CD4-positive, alpha-beta T cell treated with Interferon alpha-2 for 1 hour (primary cell): ENCODE results near the gene XRN1.
"Not testable (repeated sequence)": the region's sequence is repeated elsewhere in the genome, so short reads cannot be mapped to it uniquely, and the experiment has no call there.

Experiments
- DNase-seq, 2 donors: peaks; one replicate each; pipeline ENCODE4 v3.0.0-alpha.2; 2020 to 2022

XRN1 gene

DNA sequence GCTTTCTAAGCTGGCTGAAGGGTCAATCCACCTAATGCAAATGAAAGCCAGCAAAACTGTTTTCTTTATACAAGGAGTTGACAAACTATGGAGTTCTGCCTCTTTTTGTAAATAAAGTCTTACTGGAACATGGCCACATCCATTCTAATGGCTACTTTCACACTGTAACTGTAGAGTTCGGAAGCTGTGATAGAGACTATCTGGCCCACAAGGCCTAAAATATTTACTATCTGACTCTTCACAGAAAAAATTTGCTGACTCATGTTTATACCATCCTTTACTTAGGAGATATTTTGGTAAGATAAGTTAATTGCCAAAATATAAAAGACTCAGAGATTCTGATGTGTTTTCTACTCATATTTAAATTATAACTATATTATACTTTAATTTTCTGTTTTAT is 128.7 kb downstream of the XRN1 start:
- DNase-seq: no peak

DNA sequence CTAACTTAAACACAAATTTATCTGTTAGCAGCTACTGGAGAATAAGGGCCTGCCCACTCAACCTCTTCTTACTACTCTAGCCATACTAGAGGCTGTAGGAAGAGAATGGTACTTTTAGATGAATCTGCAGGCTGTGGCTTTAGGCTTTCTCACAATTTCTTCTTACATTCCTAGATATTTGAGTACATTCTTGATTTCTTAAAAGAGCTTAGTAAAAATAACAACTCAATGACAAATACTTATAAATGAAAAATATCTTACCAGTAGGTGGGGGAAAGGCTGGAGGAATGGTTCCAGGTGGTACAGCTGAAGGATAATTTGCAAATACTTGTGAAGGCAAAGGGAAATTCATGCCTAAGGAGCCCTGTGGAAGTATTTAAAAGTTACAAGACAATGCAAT is 129.5 kb downstream of the XRN1 start:
- DNase-seq: no peak

DNA sequence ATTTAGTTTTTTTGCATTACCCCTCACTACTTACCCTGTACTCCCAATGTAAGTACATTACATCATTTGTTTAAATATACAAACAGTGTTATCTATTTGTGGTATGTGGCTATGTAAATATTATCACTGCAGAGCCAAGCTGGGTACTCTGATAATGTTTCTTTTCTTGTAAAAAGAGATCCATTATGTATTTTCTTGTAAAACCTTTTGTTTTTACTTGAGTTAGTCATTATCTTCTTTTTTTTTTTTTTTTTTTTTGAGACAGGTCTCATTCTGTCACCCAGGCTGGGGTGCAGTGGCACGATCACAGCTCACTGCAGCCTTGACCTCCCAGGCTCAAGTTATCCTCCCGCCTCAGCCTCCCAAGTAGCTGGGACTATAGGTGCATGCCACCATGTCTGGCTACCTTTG is 131.9 kb downstream of the XRN1 start:
- DNase-seq: not testable (repeated sequence)

DNA sequence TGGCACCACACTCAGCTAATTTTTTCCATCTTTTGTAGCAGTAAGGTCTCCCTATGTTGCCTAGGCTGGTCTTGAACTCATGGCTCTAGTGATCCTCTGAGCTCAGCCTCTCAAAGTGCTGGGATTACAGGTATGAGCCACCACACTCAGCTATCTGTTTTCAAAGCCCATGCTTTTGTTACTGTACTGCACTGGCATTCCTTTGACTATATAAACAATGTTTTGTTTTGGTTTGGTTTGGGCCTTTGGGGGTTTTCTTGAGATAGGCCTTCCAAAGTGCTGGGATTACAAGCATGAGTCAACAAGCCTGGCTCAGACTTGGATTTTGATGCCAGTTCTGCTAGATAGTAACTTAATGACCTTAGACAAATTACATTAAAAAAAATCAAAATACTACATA is 132.8 kb downstream of the XRN1 start:
- no peak for DNase-seq

DNA sequence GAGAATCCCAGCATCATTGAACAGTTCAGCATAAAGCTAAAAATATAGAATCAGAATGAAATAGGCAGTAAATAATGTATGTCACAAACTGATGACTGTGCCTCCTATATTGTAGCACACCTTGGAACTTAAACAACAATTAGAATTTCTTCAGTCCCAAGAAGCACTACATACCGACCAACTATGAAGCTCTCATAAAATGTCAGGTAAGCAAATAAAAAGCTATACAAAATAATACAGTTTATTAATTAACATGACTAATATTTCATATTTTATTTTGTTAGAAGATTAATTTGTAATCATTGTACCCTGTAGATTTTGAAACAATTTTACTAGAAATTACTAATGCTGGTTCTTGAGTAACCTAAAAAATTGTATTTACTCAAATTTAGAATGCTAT is 137.4 kb downstream of the XRN1 start:
- DNase-seq: no peak

DNA sequence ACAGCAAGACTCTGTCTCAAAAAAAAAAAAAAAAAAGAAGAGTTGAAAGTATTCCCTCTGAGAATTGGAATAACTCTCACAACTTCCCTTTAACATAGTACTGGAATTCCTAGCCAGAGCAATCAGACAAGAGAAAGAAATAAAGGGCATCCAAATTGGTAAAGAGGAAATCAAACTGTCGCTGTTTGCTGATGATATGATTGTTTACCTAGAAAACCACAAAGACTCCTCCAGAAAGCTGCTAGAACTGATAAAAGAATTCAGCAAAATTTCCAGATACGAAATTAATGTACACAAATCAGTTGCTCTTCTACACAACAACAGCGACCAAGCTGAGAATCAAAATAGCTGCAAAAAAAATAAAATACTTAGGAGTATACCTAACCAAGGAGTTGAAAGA is 145.0 kb downstream of the XRN1 start:
- not testable (repeated sequence) for DNase-seq

DNA sequence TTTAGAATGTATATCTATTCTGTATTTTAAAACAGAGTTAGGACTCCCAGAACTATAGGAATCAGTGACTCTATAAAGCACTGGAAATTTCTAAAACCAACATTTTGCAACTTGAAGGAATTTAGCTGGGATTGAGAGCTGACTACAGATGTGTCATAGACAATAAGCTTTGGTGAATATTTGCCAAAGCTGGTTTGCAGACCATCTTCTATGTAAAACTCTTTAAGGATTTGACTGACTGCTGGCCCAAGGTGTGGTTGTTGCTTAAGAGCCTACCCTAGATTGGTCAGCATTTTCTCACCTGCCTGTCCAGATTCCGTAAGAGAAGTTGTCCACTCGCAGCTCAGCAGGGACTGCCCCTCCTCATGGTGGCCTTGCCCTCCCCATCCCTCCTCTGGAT is 149.2 kb downstream of the XRN1 start:
- no peak for DNase-seq

DNA sequence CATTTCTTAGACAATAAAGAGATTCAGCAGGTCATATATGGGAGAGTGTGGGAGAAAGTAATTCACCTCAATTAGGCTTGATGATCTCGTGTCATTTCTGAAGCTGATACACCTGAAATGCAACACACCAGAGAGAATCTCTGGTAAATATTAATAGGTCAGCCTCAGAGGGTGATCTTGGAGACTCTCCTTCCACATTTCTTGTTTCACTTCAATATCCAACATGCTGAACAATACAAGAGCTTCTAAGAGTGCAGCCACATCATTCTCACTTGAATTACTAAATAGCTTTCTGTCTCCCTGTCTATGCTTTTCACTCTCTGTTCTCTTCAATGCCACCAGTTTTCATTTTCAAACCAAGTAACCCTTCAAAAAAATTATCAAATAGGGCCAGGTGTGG is 151.3 kb downstream of the XRN1 start:
- no peak for DNase-seq

DNA sequence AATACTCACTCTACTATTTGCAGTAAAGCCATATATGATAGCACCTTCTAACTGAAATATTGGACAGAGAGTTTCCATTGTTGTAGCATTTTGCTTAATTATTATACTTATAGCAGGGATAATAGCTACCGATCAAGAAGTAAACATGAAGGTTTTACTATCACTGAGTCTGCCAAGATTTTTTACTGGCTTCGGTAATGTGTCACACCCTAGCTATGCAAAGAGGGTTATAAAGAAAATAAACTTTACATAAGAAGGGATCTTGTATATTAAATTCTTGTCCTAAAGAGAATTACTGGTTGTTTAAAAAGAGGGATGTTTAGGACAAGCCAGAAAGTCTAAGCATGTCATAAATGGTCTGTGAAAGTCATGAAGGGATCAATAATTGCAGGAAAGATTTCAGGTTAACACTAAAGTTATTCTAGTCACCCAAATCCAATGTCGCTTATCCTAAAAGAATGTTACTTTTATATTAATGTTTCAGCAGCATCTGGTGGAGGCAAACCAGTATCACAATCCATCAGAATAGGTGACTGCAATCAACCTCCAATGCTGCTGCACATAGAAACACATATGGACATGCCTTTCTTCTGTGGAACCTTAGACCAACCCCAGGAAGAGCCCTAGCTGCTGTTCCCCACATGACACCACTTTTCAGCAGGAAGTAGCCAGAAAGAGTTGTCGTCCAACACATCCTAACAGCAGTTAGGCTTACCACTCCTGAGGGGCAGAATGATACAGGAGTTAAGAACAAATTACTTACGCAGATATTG is 159.8 kb downstream of the XRN1 start:
- no peak for DNase-seq

DNA sequence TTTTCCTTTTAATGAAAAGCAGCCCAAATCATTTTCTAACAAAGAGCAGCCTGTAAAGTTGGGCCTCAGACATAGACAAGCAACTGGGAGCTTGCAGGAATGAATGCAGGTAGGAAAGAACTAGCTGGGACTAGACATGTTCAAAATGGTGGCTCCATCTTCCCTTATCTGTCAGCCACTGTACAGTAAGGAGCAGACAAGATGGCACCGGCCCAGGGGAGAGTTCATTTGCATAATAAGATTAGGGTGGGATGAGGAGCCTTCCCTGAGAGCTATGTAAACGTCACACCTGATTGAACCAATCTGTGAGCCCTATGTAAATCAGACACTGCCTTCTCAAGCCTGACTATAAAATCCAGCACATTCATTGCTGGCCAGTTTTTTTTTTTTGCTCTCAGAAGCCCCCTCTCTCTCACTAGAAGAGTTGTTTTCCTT is 162.7 kb downstream of the XRN1 start:
- no peak for DNase-seq

DNA sequence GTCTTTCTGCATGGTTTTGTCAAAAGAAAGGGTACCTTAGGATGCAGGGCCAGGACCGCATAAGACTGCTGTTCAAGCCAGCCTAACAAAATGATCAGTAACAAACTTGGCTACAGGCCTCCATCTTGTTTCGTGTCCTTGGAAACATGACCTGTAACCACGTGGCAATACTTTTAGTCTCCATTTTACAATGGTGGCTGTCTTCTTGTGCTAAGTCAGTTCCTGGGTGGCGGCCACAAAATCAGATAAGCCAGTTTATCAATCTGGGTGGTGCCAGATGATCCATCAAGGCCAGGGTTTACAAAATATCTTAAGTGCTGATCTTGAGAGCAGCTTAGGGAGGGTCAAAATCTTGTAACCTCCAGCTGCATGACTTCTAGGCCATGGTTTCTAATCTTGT is 165.3 kb downstream of the XRN1 start:
- no peak for DNase-seq

DNA sequence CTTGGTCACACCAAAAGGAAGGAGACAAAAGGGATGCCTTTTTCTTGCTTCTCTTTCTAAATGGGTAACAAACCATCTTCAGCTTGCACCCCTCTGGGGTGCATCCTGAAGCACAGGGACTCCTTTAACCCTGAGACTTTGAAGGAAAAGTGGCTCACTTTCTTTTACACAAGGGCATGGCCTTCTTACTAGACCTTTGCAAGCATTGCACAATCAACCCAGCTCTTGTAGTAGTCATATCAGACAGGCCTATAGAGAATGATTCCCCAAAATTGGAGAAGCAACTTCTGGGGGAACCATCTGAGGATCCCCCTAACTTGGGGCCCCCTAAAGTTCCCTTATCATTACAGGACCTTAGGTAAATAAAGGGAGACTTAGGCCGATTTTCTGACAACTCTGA is 166.4 kb downstream of the XRN1 start:
- DNase-seq: no peak

DNA sequence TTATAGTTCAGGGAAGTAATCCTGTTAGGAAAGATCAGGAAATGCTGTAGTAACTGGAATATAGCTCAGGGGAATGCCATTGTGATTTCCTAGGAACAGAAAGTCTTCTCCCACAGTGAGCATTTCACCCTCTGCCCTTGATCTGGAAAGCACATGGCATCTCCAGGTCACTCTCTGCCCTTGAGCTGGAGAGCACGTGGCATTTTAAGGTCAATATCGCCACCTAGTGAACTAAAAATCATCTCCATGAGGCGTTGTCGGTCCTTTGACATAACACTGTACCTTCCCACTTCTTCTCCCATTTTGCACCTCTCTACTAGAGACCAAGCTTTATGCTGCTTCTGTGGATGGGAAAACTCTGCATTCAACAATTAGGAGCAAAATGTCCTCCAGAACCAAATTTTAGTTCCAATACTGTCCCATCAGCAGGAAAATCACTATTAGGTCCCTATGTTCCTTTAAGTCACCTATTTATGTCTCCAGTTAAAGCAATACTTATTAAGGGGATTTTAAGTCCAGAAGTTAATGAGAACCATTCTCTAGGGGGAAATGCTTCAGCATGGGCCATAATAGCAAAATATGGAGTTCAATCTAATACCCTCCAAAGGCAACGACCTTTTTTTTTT is 167.8 kb downstream of the XRN1 start:
- DNase-seq: peak; percentile 57 to 77

DNA sequence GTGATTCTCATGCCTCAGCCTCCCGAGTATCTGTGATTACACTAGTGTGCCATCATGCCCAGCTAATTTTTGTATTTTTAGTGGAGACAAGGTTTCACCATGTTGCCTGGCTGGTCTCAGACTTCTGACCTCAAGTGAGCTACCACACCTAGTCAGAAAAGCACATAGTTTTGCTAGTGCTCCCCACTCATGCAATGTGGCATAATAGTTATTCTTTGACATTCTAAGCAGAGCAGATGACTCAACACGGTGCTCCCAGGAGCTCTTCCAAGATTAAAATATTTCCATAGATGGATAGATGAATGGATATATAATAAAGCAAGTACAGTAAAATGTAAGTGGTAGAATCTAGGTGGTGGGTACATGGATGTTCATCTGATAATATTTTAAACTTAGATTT is 169.4 kb downstream of the XRN1 start:
- DNase-seq: no peak

DNA sequence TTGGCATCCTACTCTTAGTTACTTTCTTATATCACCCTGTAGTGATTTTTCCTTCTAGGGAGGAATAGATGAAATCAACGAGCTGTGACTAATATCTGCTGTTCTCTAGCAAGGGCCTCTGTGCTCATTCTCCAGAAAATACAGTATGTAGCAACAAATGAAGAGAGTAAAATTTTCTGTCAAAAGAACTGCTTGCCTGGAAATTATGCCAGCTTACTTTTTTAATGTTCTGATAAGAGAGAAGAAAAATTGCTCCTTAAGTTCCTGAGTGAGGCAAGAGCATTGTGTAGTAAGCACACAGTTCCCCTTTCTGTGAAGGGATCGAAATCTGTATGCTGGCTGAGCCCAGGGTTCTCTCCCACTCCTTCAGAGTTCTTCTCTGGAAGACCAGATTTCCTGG is 171.1 kb downstream of the XRN1 start:
- DNase-seq: peak in 1 of 2 donors; percentile 10

DNA sequence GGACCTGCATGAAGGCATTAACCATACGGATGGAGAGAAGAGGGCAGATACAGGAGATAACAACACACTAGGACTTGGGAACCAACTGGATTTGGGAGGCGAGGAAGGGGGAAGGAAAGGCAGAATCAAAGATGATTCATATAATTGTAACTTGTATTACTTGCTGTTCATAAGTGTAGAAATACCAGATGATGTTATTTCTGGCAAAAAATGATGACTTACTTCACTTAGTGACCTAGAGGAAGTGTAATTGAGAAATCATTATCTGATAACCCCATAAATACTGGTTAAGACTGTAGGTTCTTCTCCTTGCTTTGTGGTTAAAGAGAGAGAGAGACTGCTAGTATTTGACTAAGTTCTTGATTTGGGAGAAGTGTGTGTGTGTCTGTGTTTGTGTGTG is 172.0 kb downstream of the XRN1 start:
- no peak for DNase-seq

DNA sequence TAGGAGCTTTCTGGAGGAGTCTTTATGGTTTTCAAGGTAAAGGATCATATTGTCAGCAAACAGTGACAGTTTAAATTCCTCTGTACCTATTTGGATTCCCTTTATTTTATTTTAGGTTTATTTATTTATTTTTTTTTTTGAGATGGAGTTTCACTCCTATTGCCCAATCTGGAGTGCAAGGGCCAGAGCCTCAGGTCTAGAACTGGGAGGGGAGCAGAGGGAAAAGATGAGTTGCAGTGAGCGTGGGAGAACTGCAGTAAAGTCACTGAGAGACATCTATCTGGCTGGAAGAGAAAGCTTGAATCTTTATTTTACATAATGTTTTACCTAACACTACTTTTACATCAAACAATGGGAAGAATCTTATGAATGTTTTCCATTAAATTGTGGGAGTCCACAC is 172.9 kb downstream of the XRN1 start:
- DNase-seq: no peak

DNA sequence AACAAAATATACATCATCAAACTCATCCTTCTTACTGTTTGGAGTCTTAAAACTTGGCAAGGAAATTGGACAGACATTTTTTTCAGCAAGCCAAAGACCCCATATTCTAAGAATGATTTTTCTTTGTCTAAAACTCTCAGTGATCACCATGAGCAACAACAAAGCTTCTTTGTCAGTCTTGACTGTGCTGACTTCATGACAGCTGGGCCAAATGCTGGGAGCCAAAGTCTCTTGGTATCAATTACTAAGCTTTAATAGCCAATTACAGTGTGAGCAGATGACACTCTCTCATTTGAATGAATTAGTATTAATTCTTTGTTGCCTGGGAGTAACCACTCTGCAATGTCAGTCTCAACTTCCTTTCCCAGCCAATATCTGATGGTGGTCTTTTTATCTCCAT is 174.3 kb downstream of the XRN1 start:
- no peak for DNase-seq

DNA sequence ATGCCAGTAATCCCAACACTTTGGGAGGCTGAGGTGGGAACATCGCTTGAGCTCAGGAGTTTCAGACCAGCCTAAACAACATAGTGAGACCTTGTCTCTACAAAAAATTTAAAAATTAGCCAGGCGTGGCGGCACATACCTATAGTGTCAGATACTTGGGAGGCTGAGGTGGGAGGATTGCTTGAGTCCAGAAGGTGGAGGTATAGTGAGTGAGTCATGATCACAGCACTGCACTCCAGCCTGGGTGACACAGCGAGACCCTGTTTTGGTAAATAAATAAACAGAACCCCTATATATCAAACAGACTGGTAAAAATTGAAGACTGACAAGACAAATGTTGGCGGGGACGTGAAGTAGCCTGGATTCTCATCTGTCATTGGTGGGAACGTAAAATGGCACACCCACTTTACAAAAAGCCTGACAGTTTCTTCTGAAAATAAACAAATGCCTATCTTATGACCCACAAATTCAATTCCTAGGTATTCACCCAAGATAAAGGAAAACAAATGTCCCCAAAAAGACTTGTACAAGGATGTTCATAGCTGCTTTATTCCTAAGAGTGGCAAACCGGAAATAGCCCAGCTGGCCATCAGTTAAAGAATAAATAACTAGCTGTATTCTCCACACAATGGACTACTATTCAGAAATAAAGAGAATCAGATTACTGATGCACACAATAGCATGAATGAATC is 175.5 kb downstream of the XRN1 start:
- no peak for DNase-seq

DNA sequence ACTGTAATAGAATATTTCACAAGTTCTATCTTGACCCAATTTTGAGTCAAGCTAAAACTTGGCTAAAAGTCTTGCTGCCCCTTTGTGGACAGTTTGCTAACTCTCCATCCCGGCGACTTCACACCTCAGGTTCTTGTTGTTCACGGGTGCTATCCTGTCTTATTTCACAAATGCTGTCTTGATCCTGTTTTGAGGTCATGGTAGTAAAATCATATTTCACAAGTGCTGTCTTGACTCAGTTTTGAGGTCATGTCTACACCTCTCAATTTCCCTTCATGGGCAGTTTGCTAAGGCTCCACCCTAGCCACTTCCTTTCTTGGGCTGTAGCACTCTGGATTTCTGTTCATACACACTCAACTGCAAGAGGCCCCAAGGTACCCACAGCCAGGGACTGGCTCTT is 177.4 kb downstream of the XRN1 start:
- peak; percentile 57 to 61 for DNase-seq

DNA sequence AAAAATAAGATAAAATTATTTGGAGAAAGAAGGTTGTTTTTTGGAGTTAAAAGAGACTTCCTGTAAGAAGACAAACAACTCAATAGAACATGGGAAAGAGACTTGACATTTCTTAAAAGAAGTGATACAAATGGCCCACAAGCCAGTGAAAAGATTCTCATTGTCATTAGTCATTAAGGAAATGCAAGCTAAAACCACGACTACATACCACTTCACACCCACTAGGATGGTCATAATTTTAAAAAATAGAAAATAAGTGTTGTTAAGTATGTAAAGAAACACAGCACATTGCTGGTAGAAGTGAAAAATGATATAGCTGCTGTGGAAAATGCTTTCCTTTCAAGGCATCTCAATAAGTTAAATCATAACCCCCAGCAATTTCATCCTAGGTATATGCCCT is 178.1 kb downstream of the XRN1 start:
- peak in 1 of 2 donors; percentile 20 for DNase-seq

DNA sequence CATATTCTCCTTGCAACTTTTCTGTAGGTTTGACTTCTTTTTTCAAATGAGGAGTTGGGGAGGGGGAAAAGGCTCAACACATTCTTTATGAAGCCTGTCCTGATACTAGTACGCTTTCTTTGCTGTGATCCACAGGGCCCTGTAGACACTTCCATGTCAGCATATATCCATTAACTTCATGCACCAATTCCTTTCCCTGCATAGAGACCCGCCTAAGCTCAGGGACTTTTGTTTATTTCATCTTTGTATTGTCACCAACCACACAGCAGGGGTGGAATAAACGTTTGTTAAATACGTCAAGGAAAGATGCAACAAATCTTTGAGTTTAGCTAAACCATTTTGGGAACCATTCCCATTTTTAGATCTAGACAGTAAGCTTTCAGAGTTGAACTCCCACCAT is 179.4 kb downstream of the XRN1 start:
- DNase-seq: no peak

DNA sequence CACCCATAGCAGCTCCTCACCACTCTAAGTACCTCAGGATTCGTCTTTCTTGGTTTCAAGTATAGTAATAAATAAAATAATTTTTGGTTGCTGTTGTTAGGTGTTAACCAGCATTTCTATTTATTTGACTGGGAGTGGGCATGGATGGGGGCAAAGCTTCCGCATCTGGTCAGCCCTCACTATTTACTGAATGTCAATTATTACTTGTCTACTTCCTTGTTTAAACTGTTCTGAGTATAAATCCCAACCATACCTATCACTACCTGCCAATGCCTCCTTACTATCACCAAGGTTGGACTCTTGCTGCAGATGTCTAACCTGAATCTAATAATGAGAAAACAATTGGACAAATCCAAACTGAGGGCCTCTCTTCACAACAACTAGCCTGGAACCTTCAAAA is 180.6 kb downstream of the XRN1 start:
- DNase-seq: no peak

DNA sequence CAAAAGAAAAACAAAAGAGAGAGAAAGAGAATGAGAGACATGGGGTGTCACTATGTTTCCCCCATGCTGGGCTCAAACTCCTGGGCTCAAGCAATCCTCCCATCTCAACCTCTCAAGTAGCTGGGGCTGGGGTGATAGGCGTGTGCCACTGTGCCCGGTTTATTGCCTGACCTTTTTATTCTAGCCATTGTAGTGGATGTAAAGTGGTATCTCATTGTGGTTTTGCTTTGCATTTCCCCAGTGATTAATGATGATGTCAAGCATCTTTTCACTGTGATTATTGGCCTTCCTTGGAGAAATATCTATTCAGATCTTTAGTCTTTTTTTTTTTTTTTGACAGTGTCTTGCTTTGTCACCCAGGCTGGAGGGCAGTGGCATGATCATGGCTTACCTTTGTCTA is 184.7 kb downstream of the XRN1 start:
- DNase-seq: no peak
